Right lobe of liver (tissue), 4 donors: ENCODE data around the gene EPHA3.

Experiments used
- CTCF ChIP-seq, 4 donors: fragments of 200-600 bp in 3 of 4; fragments of 450-650 bp in 1 of 4; IDR thresholded peaks; one replicate each; pipeline versions ENCODE4 v1.5.1 to v1.8.0; 2016 to 2022; ENCODE audit warnings: antibody characterized with exemption in 4 of 4, mild to moderate bottlenecking in 2 of 4
- POLR2A ChIP-seq: fragments of 450-650 bp; IDR thresholded peaks from one replicate; pipeline ENCODE4 v1.6.1; 2017; ENCODE audit warnings: antibody characterized with exemption, mild to moderate bottlenecking
- donor health status: DM: no; HTN: no; CAD: no.
- donor health status: DM: no; HTN: no; CAD: no.
- donor health status: DM: no; HTN: yes; CAD: no.

DNA sequence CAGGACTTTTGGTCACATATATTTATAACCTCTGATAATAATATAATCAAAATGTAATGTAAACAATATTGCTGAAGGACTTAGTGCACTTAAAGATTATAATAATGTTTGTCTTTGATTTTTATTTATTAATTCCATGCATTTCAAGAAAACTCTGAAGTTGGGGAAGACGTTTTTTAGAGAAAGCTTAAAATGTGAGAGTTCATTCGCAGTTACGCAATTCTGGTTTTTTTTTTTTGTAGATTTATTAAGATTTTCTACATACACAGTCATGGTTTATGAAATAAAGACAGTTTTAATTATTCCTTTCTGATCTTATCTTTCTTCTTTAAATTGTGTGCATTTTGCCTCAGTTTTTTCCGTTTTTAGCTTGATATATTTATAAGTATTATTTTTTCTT, 204.7 kb downstream of the EPHA3 start:
- TF ChIP-seq CTCF (IDR thresholded peaks at IDR 0.05) (no peak), POLR2A (no peak)
